Inflammatory macrophage treated with lipopolysaccharide for 1 hour (primary cell): Measurements from ENCODE around the gene KRTAP4-2.
"Not testable (repeated sequence)": the region's sequence is repeated elsewhere in the genome, so short reads cannot be mapped to it uniquely, and the experiment has no call there.

ENCODE experiments used
- DNase-seq, 2 donors: peaks; one replicate each; pipeline ENCODE4 v3.0.0-alpha.2; 2020 to 2022

KRTAP4-2 gene

DNA sequence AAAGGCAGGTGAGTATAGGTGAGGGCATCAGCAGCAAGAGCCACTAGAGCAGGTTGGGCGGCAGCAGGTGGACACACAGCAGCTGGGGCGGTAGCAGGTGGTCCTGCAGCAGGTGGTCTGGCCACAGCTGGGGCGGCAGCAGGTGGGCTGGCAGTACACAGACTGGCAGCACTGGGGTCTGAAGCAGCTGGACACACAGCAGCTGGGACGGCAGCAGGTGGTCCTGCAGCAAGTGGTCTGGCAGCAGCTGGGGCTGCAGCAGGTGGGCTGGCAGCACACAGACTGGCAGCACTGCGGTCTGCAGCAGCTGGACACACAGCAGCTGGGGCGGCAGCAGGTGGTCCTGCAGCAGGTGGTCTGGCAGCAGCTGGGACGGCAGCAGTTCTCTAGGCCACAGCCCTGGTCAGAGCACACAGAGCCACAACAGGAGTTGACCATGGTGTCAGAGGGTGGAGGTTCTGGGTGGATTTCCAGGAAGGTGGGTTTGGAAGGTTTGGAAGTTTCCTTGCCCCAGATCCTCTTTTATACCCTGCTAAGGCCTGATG, at the start of gene KRTAP4-2:
TSS of gene KRTAP4-2 (minus strand) at position 495 of the 545 bp plus-strand sequence. CDS start at position 438, 57 bp downstream.
- no peak for DNase-seq

DNA sequence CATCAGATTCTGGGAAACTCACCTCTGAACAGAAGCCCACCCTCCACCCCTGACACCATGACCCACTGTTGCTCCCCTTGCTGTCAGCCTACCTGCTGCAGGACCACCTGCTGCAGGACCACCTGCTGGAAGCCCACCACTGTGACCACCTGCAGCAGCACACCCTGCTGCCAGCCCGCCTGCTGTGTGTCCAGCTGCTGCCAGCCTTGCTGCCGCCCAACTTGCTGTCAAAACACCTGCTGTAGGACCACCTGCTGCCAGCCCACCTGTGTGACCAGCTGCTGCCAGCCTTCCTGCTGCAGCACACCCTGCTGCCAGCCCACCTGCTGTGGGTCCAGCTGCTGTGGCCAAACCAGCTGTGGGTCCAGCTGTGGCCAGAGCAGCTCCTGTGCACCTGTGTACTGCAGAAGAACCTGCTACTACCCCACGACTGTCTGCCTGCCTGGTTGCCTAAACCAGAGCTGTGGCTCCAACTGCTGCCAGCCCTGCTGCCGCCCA, 48.6 kb upstream of the KRTAP4-2 start, which contains the start of gene KRTAP9-2:
TSS of gene KRTAP9-2 (plus strand) at position 51 of the 498 bp plus-strand sequence. CDS start at position 58, 7 bp downstream.
- DNase-seq = not testable (repeated sequence)

DNA sequence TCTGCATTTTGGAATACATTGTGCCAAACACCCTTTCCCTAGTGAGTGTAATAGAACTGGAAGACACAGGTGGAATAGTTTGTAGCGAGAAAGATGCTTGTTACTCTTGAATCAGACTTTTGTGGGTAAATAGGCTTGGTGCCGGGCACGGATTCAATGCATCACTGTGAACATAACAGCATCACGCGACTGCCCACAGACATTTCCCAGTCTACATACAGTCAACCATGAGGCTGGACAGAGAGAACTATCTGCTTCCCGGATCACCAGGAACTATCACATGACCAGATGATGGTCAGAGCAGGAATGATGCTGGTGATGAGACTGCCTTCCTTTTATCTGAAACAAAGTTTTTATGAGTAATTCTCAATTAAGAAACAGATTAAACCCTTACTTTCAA, 48.0 kb upstream of the KRTAP4-2 start:
- DNase-seq = no peak

DNA sequence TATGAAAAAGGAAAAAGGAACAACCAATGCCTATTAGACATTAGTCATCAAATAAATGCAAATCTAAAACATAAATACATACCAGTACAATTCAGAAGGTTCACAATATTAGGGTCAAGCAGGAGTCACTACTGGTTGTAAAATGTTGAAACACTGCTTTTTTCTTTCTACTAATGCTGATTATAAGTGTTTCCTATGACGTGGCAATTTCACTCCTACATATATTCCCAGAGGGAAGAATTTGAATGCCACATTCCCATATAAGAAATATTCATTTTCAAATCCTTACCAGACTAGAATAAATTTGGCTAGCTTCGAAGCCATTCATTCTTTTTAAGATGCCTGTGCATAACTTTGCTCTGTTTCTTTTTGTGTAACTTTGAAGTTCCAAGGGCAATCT, 45.8 kb upstream of the KRTAP4-2 start:
- no peak for DNase-seq

DNA sequence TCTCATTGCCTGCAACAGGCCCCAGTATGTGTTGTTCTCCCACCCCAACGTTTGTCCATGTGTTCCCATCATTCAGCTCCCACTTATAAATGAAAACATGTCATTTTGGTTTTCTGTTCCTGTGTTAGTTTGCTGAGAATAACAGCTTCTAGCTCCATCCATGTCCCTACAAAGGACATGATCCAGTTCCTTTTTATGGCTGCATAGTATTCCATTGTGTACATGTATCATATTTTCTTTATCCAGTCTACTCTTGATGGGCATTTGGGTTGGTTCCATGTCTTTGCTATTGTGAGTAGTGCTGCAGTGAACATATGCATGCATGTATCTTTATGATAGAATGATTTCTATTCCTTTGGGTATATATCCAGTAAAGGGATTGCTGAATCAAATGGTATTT, 37.7 kb upstream of the KRTAP4-2 start:
- DNase-seq = no peak

DNA sequence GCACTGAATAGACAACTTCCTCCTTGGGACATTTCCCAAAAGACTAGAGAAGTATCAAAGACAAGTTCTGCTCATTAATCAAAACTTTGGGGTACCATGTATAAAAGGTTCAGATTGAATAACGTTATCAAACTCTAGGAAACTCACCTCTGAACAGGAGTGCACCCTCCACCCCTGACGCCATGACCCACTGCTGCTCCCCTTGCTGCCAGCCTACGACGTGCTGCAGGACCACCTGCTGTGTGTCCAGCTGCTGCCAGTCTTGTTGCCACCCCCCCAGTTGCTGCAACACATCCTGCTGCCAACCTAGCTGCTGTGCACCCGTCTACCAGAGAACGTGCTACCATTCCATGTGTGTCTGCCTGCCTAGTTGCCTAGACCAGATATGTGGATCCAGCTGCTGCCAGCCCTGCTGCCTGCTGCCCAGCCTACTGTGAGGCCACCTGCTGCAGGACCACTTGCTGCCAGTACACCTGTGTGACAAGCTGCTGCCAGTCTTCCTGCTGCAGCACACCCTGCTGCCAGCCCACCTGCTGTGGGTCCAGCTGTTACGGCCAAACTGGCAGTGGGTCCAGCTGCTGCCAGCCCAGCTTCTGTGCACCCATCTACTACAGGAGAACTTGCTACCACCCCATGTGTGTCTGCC, 34.6 kb upstream of the KRTAP4-2 start:
- no peak for DNase-seq

DNA sequence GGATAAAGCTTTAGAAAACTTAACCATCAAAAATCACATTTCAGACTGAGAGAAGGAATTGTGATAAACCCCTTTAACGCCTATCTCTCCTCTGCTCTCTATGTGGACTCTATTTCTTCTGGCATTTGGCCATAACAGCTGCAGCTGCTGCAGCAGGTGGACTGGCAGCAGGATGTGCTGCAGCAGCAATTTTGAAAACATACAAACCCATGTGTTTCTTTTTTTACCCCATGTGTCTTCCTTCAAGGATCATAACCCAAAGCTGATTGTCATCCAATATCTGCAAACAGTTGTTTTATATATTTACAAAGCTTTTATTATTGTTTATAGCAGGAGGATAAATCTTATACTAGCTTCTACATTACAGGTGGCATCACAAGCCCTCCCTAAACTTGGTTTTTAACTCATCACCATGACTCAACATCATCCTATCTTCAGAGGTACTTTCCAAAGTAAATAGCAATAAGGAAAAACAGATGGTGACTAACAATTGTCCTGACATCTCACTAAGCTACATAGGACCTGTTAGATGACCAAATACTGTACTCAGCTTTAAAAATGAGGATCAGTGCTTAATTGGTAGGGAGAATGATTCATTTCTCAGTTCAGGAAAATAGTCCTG, 33.9 kb upstream of the KRTAP4-2 start:
- DNase-seq = peak in 1 of 2 donors; percentile 5

DNA sequence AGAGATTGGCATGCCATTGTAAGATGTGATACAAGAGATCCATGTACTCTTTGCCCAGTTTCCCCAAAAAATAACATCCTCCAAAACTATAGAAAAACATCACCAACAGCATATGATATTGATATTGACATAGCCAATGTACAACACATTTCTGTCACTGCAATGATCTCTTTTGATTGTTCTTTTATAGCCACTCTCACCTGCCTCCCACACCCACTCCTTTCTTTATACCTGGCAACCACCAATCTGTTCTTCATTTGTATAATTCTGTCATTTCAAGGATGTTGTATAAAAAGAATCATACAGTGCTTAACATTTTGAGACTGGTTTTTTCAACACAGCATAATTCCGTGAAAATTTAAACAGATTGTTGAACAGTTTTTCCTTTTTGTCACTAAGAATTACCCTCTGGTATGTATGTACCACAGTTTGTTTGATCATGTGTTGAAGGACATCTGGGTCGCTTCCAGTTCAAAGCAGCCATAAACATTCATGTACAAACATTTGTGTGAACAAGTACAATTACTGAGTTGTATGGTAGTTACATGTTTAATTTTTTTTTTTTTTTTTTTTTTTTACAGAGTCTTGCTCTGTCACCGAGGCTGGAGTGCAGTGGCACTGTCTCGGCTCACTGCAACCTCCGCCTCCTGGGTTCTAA, 21.5 kb upstream of the KRTAP4-2 start:
- DNase-seq = no peak

DNA sequence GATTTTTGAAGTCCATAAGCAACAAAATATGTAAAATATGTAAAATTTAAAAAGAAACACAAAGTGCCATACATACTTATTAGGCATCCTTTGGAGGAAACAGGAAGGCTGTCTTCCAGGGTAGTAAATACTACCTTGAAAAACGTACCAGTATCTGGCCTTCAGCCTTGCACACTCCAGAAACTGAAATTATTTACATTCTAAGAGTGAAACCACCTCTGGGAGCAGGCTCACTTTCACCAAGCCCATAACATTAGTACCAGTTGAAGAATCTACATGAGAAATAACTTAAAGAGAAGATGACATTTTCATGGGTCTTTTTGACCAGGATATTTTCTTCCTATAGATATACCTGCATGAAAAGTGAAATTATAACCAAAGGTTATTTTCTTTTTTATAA, 18.0 kb upstream of the KRTAP4-2 start:
- no peak for DNase-seq

DNA sequence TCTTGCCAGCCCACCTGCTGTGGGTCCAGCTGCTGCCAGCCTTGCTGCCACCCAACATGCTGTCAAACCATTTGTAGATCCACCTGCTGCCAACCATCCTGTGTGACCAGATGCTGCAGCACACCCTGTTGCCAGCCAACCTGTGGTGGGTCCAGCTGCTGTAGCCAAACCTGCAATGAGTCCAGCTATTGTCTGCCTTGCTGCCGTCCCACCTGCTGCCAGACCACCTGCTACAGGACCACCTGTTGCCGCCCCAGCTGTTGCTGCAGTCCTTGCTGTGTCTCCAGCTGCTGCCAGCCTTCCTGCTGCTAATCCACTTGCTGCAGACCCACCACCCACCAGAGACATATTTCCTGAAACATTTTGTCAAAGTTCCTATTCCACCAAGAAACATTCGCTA, 12.3 kb upstream of the KRTAP4-2 start:
- DNase-seq = no peak

DNA sequence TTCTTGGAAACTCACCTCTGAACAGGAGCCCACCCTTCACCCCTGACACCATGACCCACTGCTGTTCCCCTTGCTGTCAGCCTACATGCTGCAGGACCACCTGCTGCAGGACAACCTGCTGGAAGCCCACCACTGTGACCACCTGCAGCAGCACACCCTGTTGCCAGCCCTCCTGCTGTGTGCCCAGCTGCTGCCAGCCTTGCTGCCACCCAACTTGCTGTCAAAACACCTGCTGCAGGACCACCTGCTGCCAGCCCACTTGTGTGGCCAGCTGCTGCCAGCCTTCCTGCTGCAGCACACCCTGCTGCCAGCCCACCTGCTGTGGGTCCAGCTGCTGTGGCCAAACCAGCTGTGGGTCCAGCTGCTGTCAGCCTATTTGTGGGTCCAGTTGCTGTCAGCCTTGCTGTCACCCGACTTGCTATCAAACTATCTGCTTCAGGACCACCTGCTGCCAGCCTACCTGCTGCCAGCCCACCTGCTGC, 11.9 kb upstream of the KRTAP4-2 start, which contains the start of gene KRTAP9-1:
TSS of gene KRTAP9-1 (plus strand) at position 51 of the 482 bp plus-strand sequence. CDS start at position 51, 0 bp downstream.
- not testable (repeated sequence) for DNase-seq

DNA sequence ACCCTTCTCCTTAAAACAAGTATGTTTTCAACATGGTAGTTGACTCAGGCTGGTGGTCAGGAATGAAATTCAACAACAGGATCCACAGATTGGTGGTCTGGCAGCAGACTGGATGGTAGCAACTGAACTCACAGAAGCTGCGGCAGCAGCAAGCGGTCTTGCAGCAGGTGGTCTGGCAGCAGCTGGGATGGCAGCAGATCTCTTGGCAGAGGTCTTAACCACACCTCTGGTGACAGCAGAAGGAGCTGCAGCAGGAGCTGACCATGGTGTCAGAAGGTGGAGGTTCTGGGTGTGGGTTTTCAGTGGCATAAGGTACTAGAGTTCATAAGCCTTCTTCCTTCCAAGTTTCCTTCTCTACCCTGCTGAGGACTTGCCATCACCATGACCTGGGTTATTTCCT, 8.9 kb upstream of the KRTAP4-2 start:
- DNase-seq = no peak

DNA sequence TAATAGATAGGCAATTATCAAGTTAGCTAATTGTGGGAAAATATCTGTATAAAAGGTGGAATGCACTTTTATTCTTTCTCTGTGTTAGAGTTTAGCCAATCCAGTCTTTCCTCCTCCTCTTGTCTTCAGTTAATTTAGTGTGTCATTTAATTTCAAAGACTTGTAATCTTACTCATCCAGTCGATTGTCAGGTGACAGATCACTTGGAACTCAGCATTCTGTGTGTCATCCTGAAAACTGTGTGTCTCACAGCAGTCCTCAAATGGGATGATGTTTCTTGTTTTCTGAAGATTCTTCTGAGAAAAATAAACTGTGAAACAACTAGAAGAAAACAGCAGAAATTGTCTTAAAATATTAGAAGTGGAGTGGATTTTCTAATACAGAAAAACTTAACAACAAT, 7.0 kb upstream of the KRTAP4-2 start:
- no peak for DNase-seq

DNA sequence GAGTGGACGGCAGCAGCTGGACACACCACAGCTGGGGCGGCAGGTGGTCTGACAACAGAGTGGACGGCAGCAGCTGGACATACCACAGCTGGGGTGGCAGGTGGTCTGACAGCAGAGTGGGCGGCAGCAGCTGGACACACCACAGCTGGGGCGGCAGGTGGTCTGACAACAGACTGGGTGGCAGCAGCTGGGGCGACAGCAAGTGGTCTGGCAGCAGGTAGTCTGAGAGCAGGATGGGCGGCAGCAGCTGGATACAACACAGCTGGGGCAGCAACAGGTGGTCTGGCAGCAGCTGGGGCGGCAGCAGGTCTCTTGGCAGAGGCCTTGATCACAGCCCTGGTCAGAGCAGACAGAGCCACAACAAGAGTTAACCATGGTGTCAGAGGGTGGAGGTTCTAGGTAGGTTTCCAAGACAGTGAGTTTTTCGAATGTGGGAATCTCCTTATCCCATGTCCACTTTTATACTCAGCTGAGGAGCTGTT, 6.5 kb upstream of the KRTAP4-2 start, which contains the start of gene KRTAP4-1:
TSS of gene KRTAP4-1 (minus strand) at position 432 of the 482 bp plus-strand sequence. CDS start at position 375, 57 bp downstream.
- DNase-seq = no peak

DNA sequence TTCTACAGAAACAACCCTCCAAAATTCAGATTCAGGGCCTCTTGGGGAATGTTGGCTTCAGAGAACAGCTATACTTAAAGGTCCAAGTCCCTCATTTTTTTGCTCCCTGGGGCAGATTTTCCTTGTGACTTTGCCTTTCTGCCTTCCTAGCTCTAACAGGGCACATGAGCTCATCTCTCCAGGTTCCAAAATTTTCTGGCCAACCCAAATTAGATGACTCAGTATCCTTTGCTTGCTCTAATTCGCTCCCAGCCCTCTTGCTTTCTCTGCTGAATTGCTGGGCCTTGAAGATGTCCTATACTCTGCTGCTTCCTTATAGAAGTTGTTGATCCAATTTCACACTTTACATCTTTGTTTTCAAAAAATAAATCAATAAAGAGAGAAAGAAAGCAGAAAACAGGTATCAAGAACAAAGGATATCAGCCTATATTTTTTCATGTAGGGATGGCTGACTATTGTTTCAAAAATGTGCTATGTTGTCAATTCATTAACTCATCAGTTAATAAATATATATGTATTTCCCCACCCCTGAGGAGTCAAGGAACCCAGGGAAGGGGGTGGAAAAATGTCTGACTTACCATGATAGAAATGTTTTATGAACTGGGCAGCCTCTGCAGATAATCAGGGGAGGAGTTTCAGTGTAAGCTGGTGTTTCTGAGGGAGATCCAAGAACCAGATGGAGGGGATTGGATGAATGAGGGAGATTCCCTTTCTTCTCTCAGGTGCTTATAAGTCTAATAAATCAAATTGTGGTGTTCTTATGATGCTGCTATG, 1.0 kb upstream of the KRTAP4-2 start:
- no peak for DNase-seq

DNA sequence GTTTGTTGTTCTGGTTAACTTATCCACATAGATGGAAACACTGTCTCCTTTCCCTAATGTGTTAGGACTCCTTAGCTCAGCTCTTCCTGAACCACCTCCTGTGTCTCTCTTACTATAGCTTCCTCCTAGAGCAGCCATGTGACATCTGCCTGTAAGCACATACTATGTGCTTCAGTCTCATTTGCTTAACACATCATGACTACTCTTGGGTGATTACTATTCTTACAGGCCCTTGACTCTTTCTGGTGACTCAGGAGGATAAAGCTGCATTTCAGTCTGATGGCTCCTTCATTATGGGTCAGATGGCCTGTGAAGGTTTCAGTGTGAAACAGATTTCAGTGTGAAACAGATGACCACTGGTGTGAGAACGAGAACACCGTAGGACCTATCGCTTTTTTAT, 320 bp upstream of the KRTAP4-2 start:
- peak; percentile 21 to 58 for DNase-seq

DNA sequence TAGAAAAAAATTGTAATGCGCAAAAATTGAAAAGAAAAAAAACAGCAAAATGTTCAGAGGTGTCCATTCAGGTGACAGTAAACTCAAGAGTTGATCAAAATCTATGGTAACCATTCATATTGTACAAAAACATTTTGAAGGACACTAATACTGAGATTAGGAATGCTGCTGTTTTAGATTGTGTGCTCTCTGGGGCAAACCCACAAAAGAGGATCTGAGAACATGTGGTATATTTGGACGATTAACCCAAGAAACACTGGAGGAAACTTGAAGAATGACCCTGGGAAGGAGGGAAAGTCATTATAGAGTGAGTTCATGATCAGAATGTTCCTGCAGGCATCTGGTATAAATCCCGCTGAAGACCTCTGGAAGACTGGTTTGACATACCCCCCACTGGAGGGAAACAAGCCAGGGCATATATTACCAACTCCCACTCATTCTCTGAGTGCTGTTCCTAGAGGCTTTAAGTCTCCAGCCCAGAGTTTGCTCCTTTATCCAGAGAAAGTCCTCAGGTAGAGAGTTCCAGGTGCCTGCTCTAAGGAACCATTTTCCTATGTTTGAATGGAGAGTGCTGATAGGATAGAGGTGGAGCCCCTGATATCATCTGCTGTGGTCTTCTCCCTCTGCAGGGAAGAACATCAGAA, 1.2 kb downstream of the KRTAP4-2 start:
- DNase-seq = peak in 1 of 2 donors; percentile 12

DNA sequence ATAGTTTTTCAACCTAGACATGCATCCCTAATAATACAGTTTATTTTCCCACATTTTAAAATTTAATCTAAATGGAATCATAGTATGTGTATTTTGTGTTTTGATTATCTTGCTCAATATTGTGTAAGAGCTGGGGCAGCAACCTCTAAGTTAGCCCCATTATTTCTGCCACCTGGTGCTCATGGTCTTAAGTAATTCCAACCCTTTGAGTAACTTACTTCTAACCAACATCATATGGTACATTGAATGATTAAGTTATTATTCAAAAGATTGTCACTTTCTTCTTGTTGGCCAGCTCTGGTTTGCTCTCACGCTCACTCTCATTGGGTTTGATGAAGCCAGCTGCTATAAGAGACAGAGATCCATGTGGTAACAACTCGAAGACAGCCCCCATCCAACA, 6.1 kb downstream of the KRTAP4-2 start:
- DNase-seq = no peak

DNA sequence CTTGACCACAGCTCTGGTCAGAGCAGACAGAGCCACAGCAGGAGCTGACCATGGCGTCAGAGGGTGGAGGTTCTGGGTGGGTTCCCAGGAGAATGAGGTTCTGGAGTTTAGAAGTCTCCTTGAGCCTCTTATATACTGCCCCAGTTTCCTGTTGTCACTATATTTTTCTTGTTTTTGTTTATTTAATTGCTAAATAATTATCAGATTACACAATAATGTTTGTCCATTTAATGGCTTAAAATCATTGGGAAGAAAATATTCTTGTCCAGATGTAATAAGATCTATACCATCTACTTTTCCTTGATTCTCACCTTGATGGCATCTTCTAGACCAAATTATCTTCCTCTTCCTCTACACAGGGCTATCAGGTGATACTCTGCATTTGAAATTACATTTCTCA, 9.9 kb downstream of the KRTAP4-2 start, which contains the start of gene KRTAP4-3:
TSS of gene KRTAP4-3 (minus strand) at position 101 of the 400 bp plus-strand sequence. CDS start at position 52, 49 bp downstream.
- DNase-seq = no peak

DNA sequence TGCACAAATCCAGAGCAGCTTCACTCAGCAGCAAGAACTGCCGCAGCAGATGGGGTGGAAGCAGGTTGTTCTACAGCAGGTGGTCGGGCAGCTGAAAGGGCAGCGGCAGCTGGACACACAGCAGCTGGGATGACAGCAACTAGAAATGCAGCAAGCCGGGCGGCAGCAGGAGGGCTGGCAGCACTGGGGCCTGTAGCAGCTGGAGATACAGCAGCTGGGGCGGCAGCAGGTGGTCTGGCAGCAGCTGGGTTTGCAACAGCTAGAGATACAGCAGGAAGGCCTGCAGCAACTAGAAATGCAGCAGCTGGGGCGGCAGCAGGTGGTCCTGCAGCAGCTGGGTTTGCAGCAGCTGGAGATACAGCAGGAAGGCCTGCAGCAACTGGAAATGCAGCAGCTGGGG, 10.5 kb downstream of the KRTAP4-2 start:
- DNase-seq = no peak

DNA sequence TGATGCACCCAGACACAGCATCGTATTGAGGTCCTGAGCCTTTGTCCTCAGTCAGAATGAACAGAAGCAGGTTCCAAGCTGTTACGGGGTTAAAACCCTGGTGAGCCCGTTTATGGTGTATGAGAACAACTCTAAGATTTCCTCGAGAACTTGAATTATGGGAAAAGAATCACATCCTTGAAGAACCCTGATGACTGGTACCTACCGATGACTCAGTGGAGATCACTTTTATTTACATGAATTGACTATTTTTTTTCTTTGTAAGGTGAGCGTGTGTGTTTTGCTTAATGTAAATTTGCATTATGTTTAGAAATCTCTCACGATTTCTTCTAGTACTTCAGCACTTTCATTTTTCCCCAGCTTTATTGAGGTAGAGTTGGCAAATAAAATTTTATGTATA, 14.2 kb downstream of the KRTAP4-2 start:
- DNase-seq = no peak
